Endometrial microvascular endothelial cells (primary cell): Measurements from ENCODE around the gene ARPC4. TPM values are rescaled to one million over a fixed set of nuclear protein-coding genes. Genes with fewer than 3 reads are reported as not detected.
"Not testable (repeated sequence)": the region's sequence is repeated elsewhere in the genome, so short reads cannot be mapped to it uniquely, and the experiment has no call there.

ENCODE experiments used
- in situ Hi-C: cut with HindIII; loops from 2 replicates; pipeline ENCODE4 v1.10.0; 2017; ENCODE audit warnings: low sequenced_read_pairs, low pct_unique_long_range_greater_than_20kb; ENCODE audit errors: inconsistent ontology term
- total RNA-seq: library from RNA; depleted of rRNA; stranded (reverse); fragments of >200 nt; gene quantifications from one replicate; pipeline ENCODE4 v1.2.3, GENCODE V29; 2015; ENCODE audit errors: inconsistent ontology term

The ARPC4 gene
- total RNA-seq, 1 donor from 2014 or later = 375 TPM

- in situ Hi-C loops = no loop called here
Measured at GRCh38 chr3:9769012-9769411, 23.9 kb upstream of the ARPC4 start.

- in situ Hi-C loops = no loop called here
Measured at GRCh38 chr3:9769426-9770275, 23.2 kb upstream of the ARPC4 start, which contains the start of gene CAMK1. TSS of gene CAMK1 (minus strand) at chr3:9769947. CDS start at chr3:9767749, 2,198 bp downstream.

GRCh38 chr3:9770276-9770812 lies 22.5 kb upstream of the ARPC4 start:
- in situ Hi-C loops = no loop called here

- in situ Hi-C loops = not testable (repeated sequence)
Measured at GRCh38 chr3:9771007-9771406, 21.9 kb upstream of the ARPC4 start.

GRCh38 chr3:9776896-9777693 lies 15.8 kb upstream of the ARPC4 start:
- in situ Hi-C loops = no loop called here

- in situ Hi-C loops = no loop called here
Measured at GRCh38 chr3:9777694-9778021, 15.2 kb upstream of the ARPC4 start.

GRCh38 chr3:9778143-9779074 lies 14.5 kb upstream of the ARPC4 start:
- in situ Hi-C loops = no loop called here

GRCh38 chr3:9779075-9779593 lies 13.7 kb upstream of the ARPC4 start:
- in situ Hi-C loops = no loop called here

GRCh38 chr3:9779721-9780457 lies 13.0 kb upstream of the ARPC4 start:
- in situ Hi-C loops = no loop called here

- in situ Hi-C loops = no loop called here
Measured at GRCh38 chr3:9780458-9780812, 12.4 kb upstream of the ARPC4 start.

GRCh38 chr3:9780910-9781309 lies 12.0 kb upstream of the ARPC4 start:
- in situ Hi-C loops = no loop called here

- in situ Hi-C loops = no loop called here
Measured at GRCh38 chr3:9781551-9781950, 11.3 kb upstream of the ARPC4 start.

GRCh38 chr3:9781978-9782603 lies 10.8 kb upstream of the ARPC4 start:
- in situ Hi-C loops = no loop called here

GRCh38 chr3:9782770-9783169 lies 10.1 kb upstream of the ARPC4 start:
- in situ Hi-C loops = no loop called here

GRCh38 chr3:9783954-9784353 lies 8.9 kb upstream of the ARPC4 start:
- in situ Hi-C loops = no loop called here

GRCh38 chr3:9784965-9785364 lies 7.9 kb upstream of the ARPC4 start:
- in situ Hi-C loops = no loop called here

- in situ Hi-C loops = no loop called here
Measured at GRCh38 chr3:9785602-9786001, 7.3 kb upstream of the ARPC4 start.
